ENCODE data around the gene PCNX1.
"Not testable (repeated sequence)": the region's sequence is repeated elsewhere in the genome, so short reads cannot be mapped to it uniquely, and the experiment has no call there.

Gene PCNX1

DNA sequence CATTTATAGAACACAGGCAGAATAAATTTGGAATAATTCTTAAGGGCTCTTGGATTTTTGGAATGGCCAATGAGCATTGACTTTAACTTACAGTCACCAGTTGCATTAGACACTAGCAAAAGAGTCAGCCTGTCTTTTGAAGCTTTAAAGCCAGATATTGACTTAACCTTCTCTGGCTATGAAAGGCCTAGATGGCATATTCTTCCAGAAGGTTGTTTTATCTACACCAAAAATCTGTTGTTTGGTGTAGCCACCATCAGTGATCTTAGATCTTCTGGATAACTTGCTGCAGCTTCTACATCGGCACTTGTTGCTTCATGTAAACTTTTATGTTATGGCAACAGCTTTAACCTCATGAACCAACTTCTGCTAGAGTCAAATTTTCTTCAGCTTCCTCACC is 10.4 kb downstream of the PCNX1 start:
- DNase-seq: no peak

DNA sequence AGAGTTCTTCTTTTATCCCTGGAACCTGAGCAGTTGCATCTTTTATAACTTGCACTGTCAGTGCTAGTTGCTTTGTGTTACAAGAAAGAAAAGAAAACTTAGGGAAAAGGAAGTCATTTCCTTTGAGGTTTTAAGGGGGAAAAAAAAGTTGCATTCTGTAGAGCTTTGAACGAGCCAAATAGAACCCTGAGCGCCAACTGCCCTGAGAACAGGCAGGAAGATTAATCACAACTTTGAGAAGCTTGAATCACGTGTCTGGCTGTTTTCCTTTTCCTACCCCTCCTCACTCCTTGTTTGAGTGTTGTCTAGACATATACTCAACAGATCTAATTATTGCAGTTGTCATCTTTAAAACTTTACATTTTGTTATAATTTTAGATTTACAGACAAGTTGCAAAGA is 12.5 kb downstream of the PCNX1 start:
- DNase-seq: no peak

DNA sequence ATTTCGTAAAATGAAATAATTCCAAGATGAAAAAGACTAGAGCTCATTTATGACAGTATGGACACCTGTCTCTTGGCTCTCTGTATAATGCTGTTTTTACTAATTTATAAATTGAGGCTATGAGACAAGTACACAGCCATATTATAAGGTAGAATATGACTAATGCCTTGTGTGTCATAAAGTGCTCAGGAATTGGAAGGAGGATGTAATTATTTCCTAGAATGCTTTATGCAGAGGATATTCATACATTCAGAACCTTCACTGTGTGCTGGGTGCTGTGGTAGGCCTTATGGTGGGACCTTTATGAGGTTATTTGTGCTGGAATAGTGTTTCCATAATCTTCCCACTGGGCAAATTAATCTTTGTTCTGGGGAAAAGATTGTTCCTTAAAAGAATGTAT is 13.3 kb downstream of the PCNX1 start:
- DNase-seq: no peak

DNA sequence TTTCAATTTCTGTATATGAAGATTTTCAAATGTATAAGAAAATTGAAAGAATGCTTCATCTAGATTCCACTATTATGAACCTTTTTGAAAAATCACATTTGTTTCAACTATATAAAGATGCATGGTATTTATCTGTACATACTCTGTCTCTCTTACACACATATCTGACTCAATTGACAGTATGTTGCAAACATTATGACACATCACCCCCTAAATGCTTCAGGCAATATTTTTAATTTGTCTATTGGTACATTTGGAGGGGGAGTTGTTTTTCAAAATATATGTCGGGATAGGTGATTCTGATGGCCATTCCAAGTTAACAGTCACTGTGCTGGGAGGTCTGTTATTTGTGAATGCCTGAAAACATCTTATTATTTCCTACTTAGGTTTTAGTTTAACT is 14.4 kb downstream of the PCNX1 start:
- no peak for DNase-seq

DNA sequence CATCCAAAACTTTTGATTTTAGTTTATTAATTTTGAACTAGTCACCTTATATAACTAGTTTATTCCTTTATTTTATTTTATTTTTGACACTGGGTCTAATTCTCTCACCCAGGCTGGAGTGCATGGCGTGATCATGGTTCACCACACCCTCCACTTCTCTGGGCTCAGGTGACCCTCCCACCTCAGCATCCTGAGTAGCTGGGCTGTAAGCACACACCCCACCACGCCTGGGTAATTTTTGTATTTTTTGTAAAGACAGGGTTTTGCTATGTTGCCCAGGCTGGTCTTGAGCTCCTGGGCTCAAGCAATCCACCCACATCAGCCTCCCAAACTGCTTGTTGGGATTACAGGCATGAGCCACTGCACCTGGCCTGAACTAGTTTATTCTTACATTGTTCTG is 17.3 kb downstream of the PCNX1 start:
- DNase-seq: no peak

DNA sequence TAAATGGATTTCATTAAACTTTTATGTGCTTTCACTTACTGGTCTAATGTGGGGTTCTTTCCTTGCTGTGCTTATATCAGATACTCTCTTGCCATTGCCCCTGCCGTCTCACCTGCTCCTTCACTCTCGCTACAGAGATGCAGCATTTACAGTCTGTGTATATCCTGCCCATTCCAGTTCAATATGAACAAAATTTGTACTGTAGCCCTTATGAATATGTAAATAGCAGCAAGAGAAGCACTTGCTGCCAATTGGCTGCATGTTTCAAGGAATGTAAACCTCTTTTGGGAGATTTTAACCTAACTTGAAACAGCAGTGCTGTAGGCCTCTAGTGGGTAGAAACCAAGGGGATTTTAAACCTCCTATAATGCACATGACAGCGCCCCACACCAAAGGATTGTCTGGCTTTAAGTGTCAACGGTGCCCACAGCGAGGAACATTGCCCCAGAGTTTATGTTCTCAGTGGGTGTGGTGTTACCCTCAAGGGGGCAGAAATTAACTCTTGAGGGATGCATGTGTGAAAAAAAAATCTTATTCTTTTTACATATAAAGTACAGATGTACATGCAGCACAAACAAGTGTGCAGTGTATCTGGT is 19.1 kb downstream of the PCNX1 start:
- DNase-seq: no peak

- DNase-seq: no peak
Measured at GRCh38 chr14:70931008-70931407, 23.7 kb downstream of the PCNX1 start.

DNA sequence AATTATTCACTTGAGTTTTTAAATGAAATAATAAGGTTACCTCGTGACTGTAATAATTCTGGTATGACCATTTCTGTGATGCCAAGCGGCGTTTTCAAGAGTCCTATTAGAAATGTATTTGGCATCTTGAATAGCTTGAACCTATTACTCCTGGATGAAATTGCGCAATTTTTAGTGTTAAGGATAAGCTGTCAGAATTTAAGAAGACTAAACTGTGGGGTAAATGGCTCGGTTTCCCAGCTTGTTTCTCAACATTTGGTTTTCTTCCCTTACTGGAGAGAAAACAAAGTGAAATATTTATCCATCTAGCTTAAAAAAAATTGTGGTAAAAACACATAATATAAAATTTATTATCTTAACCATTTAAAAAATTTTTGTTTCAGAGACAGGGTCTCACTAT is 26.8 kb downstream of the PCNX1 start:
- DNase-seq: no peak

DNA sequence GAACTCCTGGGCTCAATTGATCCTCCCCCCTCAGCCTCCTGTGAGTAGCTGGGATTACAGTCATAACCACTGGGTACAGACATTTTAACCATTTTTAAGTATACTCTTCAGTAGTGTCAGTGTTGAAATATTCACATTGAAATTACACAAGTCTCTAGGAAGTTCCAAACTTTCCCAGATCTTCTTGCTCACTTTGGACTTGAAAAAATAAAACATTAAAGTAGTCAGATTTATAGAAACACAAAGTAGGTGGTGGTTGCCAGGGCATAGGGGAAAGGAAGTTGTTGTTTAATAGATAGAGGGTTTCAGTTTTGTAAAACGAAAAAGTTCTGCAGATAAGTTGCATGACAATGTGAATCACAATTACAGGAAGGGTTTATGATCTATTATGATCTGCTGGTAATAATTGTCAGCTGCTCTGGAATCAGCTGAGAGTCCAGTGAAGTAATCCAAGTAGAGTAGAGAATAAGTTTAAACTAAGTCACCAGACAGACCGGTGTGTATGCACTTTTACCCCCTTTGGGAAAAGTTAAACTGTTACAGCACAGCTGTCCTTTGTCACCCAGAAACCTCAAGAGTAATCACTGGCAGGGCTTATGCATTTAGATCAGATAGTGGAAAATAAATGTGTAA is 27.4 kb downstream of the PCNX1 start:
- no peak for DNase-seq

DNA sequence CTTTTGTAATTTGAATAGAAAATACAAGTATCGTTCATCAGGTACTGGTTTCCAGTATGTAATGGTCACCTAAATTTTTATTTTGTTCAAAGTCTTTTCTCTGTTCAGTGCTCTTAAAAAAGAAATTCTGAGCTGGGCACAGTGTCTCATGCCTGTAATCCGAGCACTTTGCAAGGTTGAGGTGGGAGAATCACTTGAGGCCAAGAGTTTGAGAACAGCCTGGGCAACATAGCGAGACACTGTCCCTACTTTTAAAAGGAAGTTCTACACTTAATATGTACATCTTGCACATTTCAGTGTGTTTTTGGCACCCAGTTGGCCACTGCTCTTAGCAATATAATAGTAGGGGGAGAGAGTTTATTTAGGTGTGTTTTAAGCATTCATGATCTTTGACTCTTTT is 27.9 kb downstream of the PCNX1 start:
- DNase-seq: no peak

- not testable (repeated sequence) for DNase-seq
Measured at GRCh38 chr14:70939693-70940092, 32.4 kb downstream of the PCNX1 start.

DNA sequence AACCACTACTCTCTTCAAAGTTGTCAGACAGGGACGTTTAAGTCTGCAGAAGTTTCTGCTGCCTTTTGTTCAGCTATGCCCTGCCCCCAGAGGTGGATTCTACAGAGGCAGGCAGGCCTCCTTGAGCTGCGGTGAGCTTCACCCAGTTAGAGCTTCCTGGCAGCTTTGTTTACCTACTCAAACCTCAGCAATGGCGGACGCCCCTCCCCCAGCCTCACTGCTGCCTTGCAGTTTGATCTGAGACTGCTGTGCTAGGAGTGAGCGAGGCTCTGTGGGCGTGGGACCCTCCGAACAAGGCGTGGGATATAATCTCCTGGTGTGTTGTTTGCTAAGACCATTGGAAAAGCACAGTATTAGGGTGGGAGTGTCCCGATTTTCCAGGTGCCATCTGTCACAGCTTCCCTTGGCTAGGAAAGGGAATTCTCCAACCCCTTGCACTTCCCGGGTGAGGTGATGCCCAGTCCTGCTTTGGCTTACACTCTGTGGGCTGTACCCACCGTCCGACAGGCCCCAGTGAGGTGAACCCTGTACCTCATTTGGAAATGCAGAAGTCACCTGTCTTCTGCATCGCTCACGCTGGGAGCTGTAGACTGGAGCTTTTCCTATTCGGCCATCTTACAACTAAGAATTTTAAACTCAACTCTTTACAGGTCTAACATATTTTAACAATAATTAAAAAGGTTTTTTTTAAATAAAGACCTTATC is 34.5 kb downstream of the PCNX1 start:
- peak; percentile 68 for DNase-seq

GRCh38 chr14:70942342-70942706 is 35.1 kb downstream of the PCNX1 start:
- no peak for DNase-seq

DNA sequence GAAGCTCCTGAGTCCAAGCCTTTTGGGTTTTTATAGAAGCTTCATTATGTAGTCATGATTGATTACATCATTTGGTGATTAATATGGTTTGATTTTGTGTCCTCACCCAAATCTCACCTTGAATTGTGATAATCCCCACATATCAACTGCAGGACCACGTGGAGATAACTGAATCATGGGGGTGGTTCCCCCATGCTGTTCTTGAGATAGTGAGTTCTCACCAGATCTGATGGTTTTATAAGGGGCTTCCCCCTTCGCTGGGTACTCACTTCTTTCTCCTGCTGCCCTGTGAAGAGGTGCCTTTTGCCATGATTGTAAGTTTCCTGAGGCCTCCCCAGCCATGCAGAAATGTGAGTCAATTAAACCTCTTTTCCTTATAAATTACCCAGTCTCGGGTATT is 35.5 kb downstream of the PCNX1 start:
- peak; percentile 51 for DNase-seq

GRCh38 chr14:70943838-70944237 is 36.6 kb downstream of the PCNX1 start:
- DNase-seq: no peak

DNA sequence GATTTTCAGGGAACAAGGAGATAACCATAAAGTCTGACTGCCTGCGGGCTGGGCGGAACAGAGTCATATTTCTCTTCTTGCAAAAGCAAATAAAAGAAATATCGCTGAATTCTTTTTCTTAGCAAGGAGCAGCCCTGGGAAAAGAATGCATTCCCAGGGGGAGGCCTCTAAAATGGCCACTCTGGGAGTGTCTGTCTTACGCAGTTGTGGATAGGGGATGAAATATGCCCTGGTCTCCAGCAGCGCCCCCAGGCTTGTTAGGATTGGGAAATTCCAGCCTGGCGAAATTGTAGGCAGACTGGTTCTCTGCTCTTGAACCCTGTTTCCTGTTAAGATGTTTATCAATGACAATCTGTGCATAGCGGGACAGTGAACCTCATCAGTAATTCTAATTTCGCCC is 40.5 kb downstream of the PCNX1 start:
- no peak for DNase-seq

DNA sequence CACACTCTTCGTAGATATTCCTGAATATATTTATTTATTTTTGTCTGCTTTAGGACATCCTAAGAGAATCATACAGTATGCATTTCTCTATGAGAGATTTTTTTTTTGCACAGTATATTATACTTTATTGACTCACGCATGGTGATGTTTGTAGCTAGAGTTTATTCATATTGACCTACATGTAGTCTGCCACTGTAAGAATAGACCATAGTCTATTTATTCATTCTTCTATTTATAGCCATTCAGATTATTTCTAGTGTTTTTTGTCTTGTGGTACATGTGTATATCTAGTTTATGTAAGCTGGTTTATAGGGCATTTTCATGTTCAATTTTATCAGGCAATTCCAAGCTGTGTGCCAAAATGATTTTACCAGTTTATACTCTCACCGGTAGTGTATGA is 45.2 kb downstream of the PCNX1 start:
- DNase-seq: no peak

- DNase-seq: no peak
Measured at GRCh38 chr14:70954068-70954467, 46.8 kb downstream of the PCNX1 start.

DNA sequence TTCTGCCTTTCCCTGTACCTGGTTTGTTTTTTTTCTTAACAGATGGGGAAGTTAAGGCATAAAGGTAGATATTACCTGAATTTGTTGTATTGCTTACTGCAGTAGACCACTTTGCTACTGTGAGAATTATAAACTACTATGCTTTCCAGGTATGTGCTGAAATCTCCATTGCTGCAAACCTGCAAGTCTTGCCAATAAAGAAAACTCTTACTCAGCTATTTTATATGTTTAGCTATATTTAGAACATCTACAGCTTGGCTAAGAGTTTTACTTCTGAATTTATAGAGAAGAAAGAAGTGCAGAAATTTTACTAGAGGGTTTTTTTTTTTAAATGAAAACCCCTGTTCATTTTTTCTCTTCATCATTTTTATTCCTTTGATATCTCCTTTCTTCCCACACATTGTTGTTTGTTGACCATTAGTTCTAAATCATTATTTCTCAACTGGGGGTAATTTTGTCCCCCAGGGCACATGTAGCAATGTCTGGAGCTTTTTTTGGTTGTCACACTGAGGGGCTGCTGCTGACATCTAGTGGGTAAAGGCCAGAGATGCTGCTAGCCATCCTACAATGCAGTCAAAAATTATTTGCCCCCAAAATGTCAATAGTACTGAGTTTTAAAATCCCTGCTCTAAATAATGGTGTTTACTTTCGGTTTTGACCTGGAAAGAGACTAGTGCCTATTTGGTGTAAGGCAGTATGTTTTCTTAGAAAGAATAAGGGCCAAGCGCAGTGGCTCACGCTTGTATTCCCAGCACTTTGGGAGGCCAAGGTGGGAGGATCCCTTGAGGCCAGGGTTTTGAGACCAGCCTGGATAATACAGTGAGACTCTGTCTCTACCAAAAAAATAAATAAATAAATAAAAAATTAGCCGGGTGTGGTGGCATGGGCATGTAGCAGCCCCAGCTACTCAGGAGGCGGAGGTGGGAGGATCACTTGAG is 48.6 kb downstream of the PCNX1 start:
- peak; percentile 25 for DNase-seq

GRCh38 chr14:70956511-70956910 is 49.3 kb downstream of the PCNX1 start:
- no peak for DNase-seq

- DNase-seq: no peak
Measured at GRCh38 chr14:70957710-70958109, 50.5 kb downstream of the PCNX1 start.

GRCh38 chr14:70962935-70963334 is 55.7 kb downstream of the PCNX1 start:
- no peak for DNase-seq

GRCh38 chr14:70964492-70964891 is 57.2 kb downstream of the PCNX1 start:
- no peak for DNase-seq

GRCh38 chr14:70971560-70971959 is 64.3 kb downstream of the PCNX1 start:
- DNase-seq: no peak

Data from stimulated activated CD4-positive, alpha-beta T cell treated with anti-CD3 and anti-CD28 coated beads, Interleukin-1b, Interleukin-23, amount 100 ng/mL, for 48 hours (primary cell).